ENCODE data around the gene RUNX3. TPM values are rescaled to one million over a fixed set of nuclear protein-coding genes. Genes with fewer than 3 reads are reported as not detected.
"Not testable (repeated sequence)": the region's sequence is repeated elsewhere in the genome, so short reads cannot be mapped to it uniquely, and the experiment has no call there.

Gene RUNX3
- total RNA-seq, result 1 to 10 TPM in 1 of 4 donors, under 1 TPM in 2, not detected in 1; 0.36 to 1.2 (median 0.49) TPM
- 10 to 100 TPM in 1 of 3 donors, 1 to 10 TPM in 2; 1.2 to 18.0 (median 3.7) TPM for polyA plus RNA-seq

- TF ChIP-seq POLR2AphosphoS5 (IDR thresholded peaks at IDR 0.05) (peak in 1 of 4 donors; percentile 4), EP300 (IDR thresholded peaks at IDR 0.05) (no peak), CTCF (IDR thresholded peaks at IDR 0.05) (no peak)
- Histone ChIP-seq H3K27me3 (peaks cover 66 to 98% (median 92%) of the 10 kb centered on the region in 3 donors), H3K36me3 (no peaks in the 10 kb centered on the region), H3K4me3 (peak within 1 kb of the TSS in 3 of 4 donors; percentile 25 to 44 (median 30)), H3K27ac (peak within 1 kb of the TSS in 2 of 4 donors; percentile 34 to 49), H3K4me1 (peaks cover 0 to 62% (median 45%) of the 10 kb centered on the region in 4 donors), H3K9me3 (no peaks in the 10 kb centered on the region)
- intact Hi-C loops (cut with DNase I), result loop anchor here (5.0 to 10.0 kb wide), 4 partner anchors 92 to 274 kb away; no protein-coding TSS in a partner anchor
- DNase-seq, result no peak
- WGBS, 2 donors, result 5 to 14% methylated on average over 88 of the region's 88 CpGs
These were observed at the start of gene RUNX3 for GRCh38 chr1:24930260-24931145. RUNX3 (minus strand) TSS chr1:24930276; CDS start chr1:24929868, 408 bp downstream.

- H3K36me3 ChIP-seq; DNase-seq; intact Hi-C loops (cut with DNase I); H3K4me1 ChIP-seq; H3K4me3 ChIP-seq; H3K27me3 ChIP-seq; H3K27ac ChIP-seq: not testable (repeated sequence)
- WGBS, 2 donors, result 74 to 87% methylated on average over 4 of the region's 4 CpGs
- peaks cover 3 to 19% (median 9%) of the 10 kb centered on the region in 4 donors for H3K9me3 ChIP-seq
These were observed 49.2 kb upstream of the RUNX3 start for GRCh38 chr1:24979232-24979631.

GRCh38 chr1:24978383-24979032 is 48.4 kb upstream of the RUNX3 start:
- no peak overlapping the region for H3K27ac ChIP-seq
- no peaks in the 10 kb centered on the region for H3K36me3 ChIP-seq
- H3K4me3 ChIP-seq, result no peak overlapping the region
- H3K4me1 ChIP-seq, result no peaks in the 10 kb centered on the region
- 64 to 74% methylated on average over 9 of the region's 9 CpGs for WGBS, 2 donors
- intact Hi-C loops (cut with DNase I), result no loop called here
- peaks cover 3 to 19% (median 9%) of the 10 kb centered on the region in 4 donors for H3K9me3 ChIP-seq
- H3K27me3 ChIP-seq, result no peaks in the 10 kb centered on the region
- no peak for DNase-seq
- no peak for TF ChIP-seq POLR2AphosphoS5 (IDR thresholded peaks at IDR 0.05)
- TF ChIP-seq EP300 (IDR thresholded peaks at IDR 0.05), result no peak
- no peak for TF ChIP-seq POLR2A (IDR thresholded peaks at IDR 0.05)
- no peak for TF ChIP-seq CTCF (IDR thresholded peaks at IDR 0.05)

- intact Hi-C loops (cut with DNase I), result no loop called here
- no peaks in the 10 kb centered on the region for H3K4me1 ChIP-seq
- H3K27ac ChIP-seq, result no peak overlapping the region
- no peaks in the 10 kb centered on the region for H3K36me3 ChIP-seq
- 93 to 95% methylated on average over 2 of the region's 2 CpGs for WGBS, 2 donors
- peaks cover 0 to 11% (median 0%) of the 10 kb centered on the region in 3 donors for H3K27me3 ChIP-seq
- TF ChIP-seq POLR2AphosphoS5 (IDR thresholded peaks at IDR 0.05) (no peak), EP300 (IDR thresholded peaks at IDR 0.05) (no peak), POLR2A (IDR thresholded peaks at IDR 0.05) (no peak), CTCF (IDR thresholded peaks at IDR 0.05) (no peak)
- no peak overlapping the region for H3K4me3 ChIP-seq
- peaks cover 3 to 19% (median 9%) of the 10 kb centered on the region in 4 donors for H3K9me3 ChIP-seq
- DNase-seq, result no peak
These were observed 45.3 kb upstream of the RUNX3 start for GRCh38 chr1:24975391-24975790.

- TF ChIP-seq POLR2A (IDR thresholded peaks at IDR 0.05) (no peak), POLR2AphosphoS5 (IDR thresholded peaks at IDR 0.05) (no peak), CTCF (IDR thresholded peaks at IDR 0.05) (no peak), EP300 (IDR thresholded peaks at IDR 0.05) (no peak)
- no peaks in the 10 kb centered on the region for H3K36me3 ChIP-seq
- intact Hi-C loops (cut with DNase I), result no loop called here
- no peak for DNase-seq
- H3K9me3 ChIP-seq, result peaks cover 3 to 19% (median 8%) of the 10 kb centered on the region in 4 donors
- no peak overlapping the region for H3K27ac ChIP-seq
- no peak overlapping the region for H3K4me3 ChIP-seq
- 79 to 84% methylated on average over 5 of the region's 5 CpGs for WGBS, 2 donors
- peaks cover 0 to 21% (median 0%) of the 10 kb centered on the region in 3 donors for H3K27me3 ChIP-seq
- no peaks in the 10 kb centered on the region for H3K4me1 ChIP-seq
These were observed 43.2 kb upstream of the RUNX3 start for GRCh38 chr1:24973315-24973714.

Measured in sigmoid colon (tissue), 7 donors.